Measurements from ENCODE around the gene RBMXL3.

Gene RBMXL3

GRCh38 chrX:115233497-115234455 is 44.6 kb downstream of the RBMXL3 start, which contains the start of gene LRCH2:
TSS of gene LRCH2 (minus strand) at chrX:115234096. CDS start at chrX:115234041, 55 bp downstream.
- DNase-seq (ENCODE audit: low read depth): no peak

GRCh38 chrX:115234461-115234860 is 45.3 kb downstream of the RBMXL3 start:
- DNase-seq (ENCODE audit: low read depth): no peak

GRCh38 chrX:115236560-115236959 is 47.4 kb downstream of the RBMXL3 start:
- DNase-seq (ENCODE audit: low read depth): no peak

GRCh38 chrX:115237056-115237455 is 47.8 kb downstream of the RBMXL3 start:
- DNase-seq (ENCODE audit: low read depth): no peak
